ENCODE results near the gene SLC5A3.

Gene SLC5A3

GRCh38 chr21:34075760-34076660 lies 2.6 kb downstream of the SLC5A3 start:
- TF ChIP-seq ZNF70 (CRISPR knock-in tag; IDR thresholded peaks at IDR 0.05) (no peak), GLIS3 (CRISPR knock-in tag; IDR thresholded peaks at IDR 0.05) (no peak)
- ATAC-seq = no peak

DNA sequence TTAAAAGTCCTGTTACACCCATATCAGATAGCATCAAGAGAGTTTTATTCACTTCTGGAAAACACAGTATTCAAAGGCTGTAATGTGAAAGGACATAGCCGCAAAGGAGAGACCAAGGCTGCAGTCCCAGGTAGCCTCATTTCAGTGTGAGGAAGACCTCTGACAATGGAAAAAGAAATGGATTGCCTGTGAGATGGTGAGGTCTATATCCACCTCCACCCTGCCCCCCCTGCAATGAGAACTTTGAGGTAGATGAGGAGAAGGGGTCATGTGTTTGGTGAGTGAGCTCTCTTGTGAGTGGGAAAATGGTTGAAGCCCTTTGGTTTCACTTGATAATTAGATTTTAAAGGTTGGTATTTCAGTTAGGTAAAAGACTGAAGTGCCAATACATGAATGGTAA lies 3.5 kb downstream of the SLC5A3 start:
- no peak for ATAC-seq
- TF ChIP-seq ESRRG (CRISPR knock-in tag; IDR thresholded peaks at IDR 0.05) = no peak
- no peak for TF ChIP-seq POU6F1 (CRISPR knock-in tag; IDR thresholded peaks at IDR 0.05; ENCODE audit: borderline replicate concordance, low read depth)
- TF ChIP-seq ARNTL (CRISPR knock-in tag; IDR thresholded peaks at IDR 0.05; ENCODE audit: borderline replicate concordance, low read depth) = no peak
- TF ChIP-seq ZNF70 (CRISPR knock-in tag; IDR thresholded peaks at IDR 0.05) = no peak
- TF ChIP-seq CSDC2 (CRISPR knock-in tag; IDR thresholded peaks at IDR 0.05) = no peak
- TF ChIP-seq, protein P1, sequence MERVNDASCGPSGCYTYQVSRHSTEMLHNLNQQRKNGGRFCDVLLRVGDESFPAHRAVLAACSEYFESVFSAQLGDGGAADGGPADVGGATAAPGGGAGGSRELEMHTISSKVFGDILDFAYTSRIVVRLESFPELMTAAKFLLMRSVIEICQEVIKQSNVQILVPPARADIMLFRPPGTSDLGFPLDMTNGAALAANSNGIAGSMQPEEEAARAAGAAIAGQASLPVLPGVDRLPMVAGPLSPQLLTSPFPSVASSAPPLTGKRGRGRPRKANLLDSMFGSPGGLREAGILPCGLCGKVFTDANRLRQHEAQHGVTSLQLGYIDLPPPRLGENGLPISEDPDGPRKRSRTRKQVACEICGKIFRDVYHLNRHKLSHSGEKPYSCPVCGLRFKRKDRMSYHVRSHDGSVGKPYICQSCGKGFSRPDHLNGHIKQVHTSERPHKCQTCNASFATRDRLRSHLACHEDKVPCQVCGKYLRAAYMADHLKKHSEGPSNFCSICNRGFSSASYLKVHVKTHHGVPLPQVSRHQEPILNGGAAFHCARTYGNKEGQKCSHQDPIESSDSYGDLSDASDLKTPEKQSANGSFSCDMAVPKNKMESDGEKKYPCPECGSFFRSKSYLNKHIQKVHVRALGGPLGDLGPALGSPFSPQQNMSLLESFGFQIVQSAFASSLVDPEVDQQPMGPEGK (CRISPR knock-in tag; IDR thresholded peaks at IDR 0.05; ENCODE audit: borderline replicate concordance) = no peak
- no peak for TF ChIP-seq BACH2 (CRISPR knock-in tag; IDR thresholded peaks at IDR 0.05; ENCODE audit: borderline replicate concordance)
- TF ChIP-seq TCF4 (CRISPR knock-in tag; IDR thresholded peaks at IDR 0.05; ENCODE audit: borderline replicate concordance) = no peak
- TF ChIP-seq ZNF565 (CRISPR knock-in tag; conservative IDR thresholded peaks at IDR 0.05; ENCODE audit: low read depth) = no peak
- no peak for TF ChIP-seq ZFP3 (CRISPR knock-in tag; IDR thresholded peaks at IDR 0.05)
- no peak for TF ChIP-seq RARB (CRISPR knock-in tag; IDR thresholded peaks at IDR 0.05)
- TF ChIP-seq ZNF8 (CRISPR knock-in tag; IDR thresholded peaks at IDR 0.05) = no peak
- TF ChIP-seq, protein P2, sequence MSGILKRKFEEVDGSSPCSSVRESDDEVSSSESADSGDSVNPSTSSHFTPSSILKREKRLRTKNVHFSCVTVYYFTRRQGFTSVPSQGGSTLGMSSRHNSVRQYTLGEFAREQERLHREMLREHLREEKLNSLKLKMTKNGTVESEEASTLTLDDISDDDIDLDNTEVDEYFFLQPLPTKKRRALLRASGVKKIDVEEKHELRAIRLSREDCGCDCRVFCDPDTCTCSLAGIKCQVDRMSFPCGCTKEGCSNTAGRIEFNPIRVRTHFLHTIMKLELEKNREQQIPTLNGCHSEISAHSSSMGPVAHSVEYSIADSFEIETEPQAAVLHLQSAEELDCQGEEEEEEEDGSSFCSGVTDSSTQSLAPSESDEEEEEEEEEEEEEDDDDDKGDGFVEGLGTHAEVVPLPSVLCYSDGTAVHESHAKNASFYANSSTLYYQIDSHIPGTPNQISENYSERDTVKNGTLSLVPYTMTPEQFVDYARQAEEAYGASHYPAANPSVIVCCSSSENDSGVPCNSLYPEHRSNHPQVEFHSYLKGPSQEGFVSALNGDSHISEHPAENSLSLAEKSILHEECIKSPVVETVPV (CRISPR knock-in tag; IDR thresholded peaks at IDR 0.05) = no peak
- no peak for TF ChIP-seq SNAI2 (CRISPR knock-in tag; IDR thresholded peaks at IDR 0.05)
- TF ChIP-seq TOX (CRISPR knock-in tag; IDR thresholded peaks at IDR 0.05; ENCODE audit: borderline replicate concordance) = no peak
- no peak for TF ChIP-seq CREB5 (CRISPR knock-in tag; IDR thresholded peaks at IDR 0.05; ENCODE audit: low read depth)
- TF ChIP-seq ZC3H10 (CRISPR knock-in tag; IDR thresholded peaks at IDR 0.05) = no peak
- no peak for TF ChIP-seq GLIS3 (CRISPR knock-in tag; IDR thresholded peaks at IDR 0.05)
- TF ChIP-seq OSR1 (CRISPR knock-in tag; IDR thresholded peaks at IDR 0.05) = no peak

- ATAC-seq = no peak
- TF ChIP-seq ZFP3 (CRISPR knock-in tag; IDR thresholded peaks at IDR 0.05) (no peak), ISL1 (CRISPR knock-in tag; IDR thresholded peaks at IDR 0.05) (no peak), PPARA (CRISPR knock-in tag; IDR thresholded peaks at IDR 0.05; ENCODE audit: borderline replicate concordance) (no peak), ZNF565 (CRISPR knock-in tag; conservative IDR thresholded peaks at IDR 0.05; ENCODE audit: low read depth) (no peak), ARNTL (CRISPR knock-in tag; IDR thresholded peaks at IDR 0.05; ENCODE audit: borderline replicate concordance, low read depth) (no peak), CSDC2 (CRISPR knock-in tag; IDR thresholded peaks at IDR 0.05) (no peak), ZC3H10 (CRISPR knock-in tag; IDR thresholded peaks at IDR 0.05) (no peak), GLIS3 (CRISPR knock-in tag; IDR thresholded peaks at IDR 0.05) (no peak), ESRRG (CRISPR knock-in tag; IDR thresholded peaks at IDR 0.05) (no peak), BACH2 (CRISPR knock-in tag; IDR thresholded peaks at IDR 0.05; ENCODE audit: borderline replicate concordance) (no peak), ZFP30 (CRISPR knock-in tag; IDR thresholded peaks at IDR 0.05) (no peak), TSHZ2 (CRISPR knock-in tag; IDR thresholded peaks at IDR 0.05) (no peak)
- TF ChIP-seq, protein P2 (CRISPR knock-in tag; IDR thresholded peaks at IDR 0.05) = no peak
Measured at GRCh38 chr21:34077888-34078287, 4.5 kb downstream of the SLC5A3 start.
